Muscle layer of duodenum (tissue), 2 donors: ENCODE data around the gene ADGRA1.

Experiments used
- H3K27ac ChIP-seq: one replicate; pipeline ENCODE4 v1.7.0; 2013; ENCODE audit warnings: mild to moderate bottlenecking, low read length
- H3K27me3 ChIP-seq: one replicate; pipeline ENCODE4 v1.7.0; 2013; ENCODE audit warnings: low read depth, mild to moderate bottlenecking, control low read depth, low read length
- H3K36me3 ChIP-seq, 2 donors: one replicate each; pipeline ENCODE4 v1.7.0; 2013; ENCODE audit warnings: low read length in 2 of 2, control low read depth in 1 of 2, mild to moderate bottlenecking in 1 of 2; ENCODE audit not compliant: insufficient read depth in 2 of 2, control insufficient read depth in 1 of 2
- H3K4me1 ChIP-seq, 2 donors: one replicate each; pipeline ENCODE4 v1.7.0; 2013; ENCODE audit warnings: low read length in 2 of 2, mild to moderate bottlenecking in 2 of 2, control low read depth in 1 of 2, moderate library complexity in 1 of 2; ENCODE audit not compliant: insufficient read depth in 2 of 2, control insufficient read depth in 1 of 2
- H3K4me3 ChIP-seq, 2 donors: one replicate each; pipeline ENCODE4 v1.7.0; 2013; ENCODE audit warnings: low read length in 2 of 2, low read depth in 1 of 2, mild to moderate bottlenecking in 1 of 2
- H3K9me3 ChIP-seq, 2 donors: one replicate each; pipeline ENCODE4 v1.7.0; 2013; ENCODE audit warnings: low read length in 2 of 2, control low read depth in 1 of 2, mild to moderate bottlenecking in 1 of 2; ENCODE audit not compliant: control insufficient read depth in 1 of 2
- donor health status: healthy.

ADGRA1 gene

GRCh38 chr10:133068111-133069032 lies 19.4 kb upstream of the ADGRA1 start:
- no peaks in the 10 kb centered on the region for H3K9me3 ChIP-seq
- H3K27ac ChIP-seq = no peak overlapping the region
- no peaks in the 10 kb centered on the region for H3K4me1 ChIP-seq
- H3K4me3 ChIP-seq = no peak overlapping the region
- no peaks in the 10 kb centered on the region for H3K27me3 ChIP-seq
- no peaks in the 10 kb centered on the region for H3K36me3 ChIP-seq

GRCh38 chr10:133069033-133069525 lies 18.6 kb upstream of the ADGRA1 start:
- Histone ChIP-seq H3K36me3 (no peaks in the 10 kb centered on the region), H3K9me3 (no peaks in the 10 kb centered on the region), H3K27ac (no peak overlapping the region), H3K4me1 (no peaks in the 10 kb centered on the region), H3K4me3 (no peak overlapping the region), H3K27me3 (no peaks in the 10 kb centered on the region)

- no peaks in the 10 kb centered on the region for H3K4me1 ChIP-seq
- no peaks in the 10 kb centered on the region for H3K27me3 ChIP-seq
- H3K27ac ChIP-seq = no peak overlapping the region
- H3K9me3 ChIP-seq = no peaks in the 10 kb centered on the region
- no peak overlapping the region for H3K4me3 ChIP-seq
- no peaks in the 10 kb centered on the region for H3K36me3 ChIP-seq
Measured at GRCh38 chr10:133070405-133070804, 17.3 kb upstream of the ADGRA1 start.

GRCh38 chr10:133070810-133071209 lies 16.9 kb upstream of the ADGRA1 start:
- Histone ChIP-seq H3K27ac (no peak overlapping the region), H3K36me3 (no peaks in the 10 kb centered on the region), H3K9me3 (no peaks in the 10 kb centered on the region), H3K4me1 (no peaks in the 10 kb centered on the region), H3K4me3 (no peak overlapping the region), H3K27me3 (no peaks in the 10 kb centered on the region)

GRCh38 chr10:133071733-133072132 lies 16.0 kb upstream of the ADGRA1 start:
- Histone ChIP-seq H3K27me3 (no peaks in the 10 kb centered on the region), H3K4me1 (no peaks in the 10 kb centered on the region), H3K4me3 (no peak overlapping the region), H3K9me3 (no peaks in the 10 kb centered on the region), H3K27ac (no peak overlapping the region), H3K36me3 (no peaks in the 10 kb centered on the region)

- Histone ChIP-seq H3K4me3 (no peak overlapping the region), H3K4me1 (no peaks in the 10 kb centered on the region), H3K27ac (no peak overlapping the region), H3K36me3 (no peaks in the 10 kb centered on the region), H3K9me3 (no peaks in the 10 kb centered on the region), H3K27me3 (no peaks in the 10 kb centered on the region)
Measured at GRCh38 chr10:133072196-133072595, 15.5 kb upstream of the ADGRA1 start.

- H3K4me3 ChIP-seq = no peak overlapping the region
- H3K27ac ChIP-seq = no peak overlapping the region
- H3K36me3 ChIP-seq = no peaks in the 10 kb centered on the region
- no peaks in the 10 kb centered on the region for H3K4me1 ChIP-seq
- no peaks in the 10 kb centered on the region for H3K27me3 ChIP-seq
- no peaks in the 10 kb centered on the region for H3K9me3 ChIP-seq
Measured at GRCh38 chr10:133072720-133073390, 14.9 kb upstream of the ADGRA1 start.

GRCh38 chr10:133075346-133076137 lies 12.2 kb upstream of the ADGRA1 start:
- Histone ChIP-seq H3K9me3 (no peaks in the 10 kb centered on the region), H3K36me3 (no peaks in the 10 kb centered on the region), H3K4me3 (no peak overlapping the region), H3K27me3 (no peaks in the 10 kb centered on the region), H3K27ac (no peak overlapping the region), H3K4me1 (no peaks in the 10 kb centered on the region)

- Histone ChIP-seq H3K36me3 (no peaks in the 10 kb centered on the region), H3K27me3 (no peaks in the 10 kb centered on the region), H3K9me3 (no peaks in the 10 kb centered on the region), H3K4me3 (no peak overlapping the region), H3K27ac (no peak overlapping the region), H3K4me1 (no peaks in the 10 kb centered on the region)
Measured at GRCh38 chr10:133076274-133077038, 11.3 kb upstream of the ADGRA1 start.

GRCh38 chr10:133079836-133080682 lies 7.7 kb upstream of the ADGRA1 start:
- Histone ChIP-seq H3K4me3 (no peak overlapping the region), H3K9me3 (no peaks in the 10 kb centered on the region), H3K27me3 (no peaks in the 10 kb centered on the region), H3K27ac (no peak overlapping the region), H3K4me1 (no peaks in the 10 kb centered on the region), H3K36me3 (no peaks in the 10 kb centered on the region)
